Ramos (cell line): Measurements from ENCODE around the gene TIMM29.

ENCODE experiments used
- in situ Hi-C: fragments of 300-500 bp; cut with MboI; formaldehyde crosslinking; loops from one replicate; pipeline ENCODE4 v1.14.3; 2022; ENCODE audit warnings: low sequenced_read_pairs; ENCODE audit not compliant: unreplicated experiment

Gene TIMM29

DNA sequence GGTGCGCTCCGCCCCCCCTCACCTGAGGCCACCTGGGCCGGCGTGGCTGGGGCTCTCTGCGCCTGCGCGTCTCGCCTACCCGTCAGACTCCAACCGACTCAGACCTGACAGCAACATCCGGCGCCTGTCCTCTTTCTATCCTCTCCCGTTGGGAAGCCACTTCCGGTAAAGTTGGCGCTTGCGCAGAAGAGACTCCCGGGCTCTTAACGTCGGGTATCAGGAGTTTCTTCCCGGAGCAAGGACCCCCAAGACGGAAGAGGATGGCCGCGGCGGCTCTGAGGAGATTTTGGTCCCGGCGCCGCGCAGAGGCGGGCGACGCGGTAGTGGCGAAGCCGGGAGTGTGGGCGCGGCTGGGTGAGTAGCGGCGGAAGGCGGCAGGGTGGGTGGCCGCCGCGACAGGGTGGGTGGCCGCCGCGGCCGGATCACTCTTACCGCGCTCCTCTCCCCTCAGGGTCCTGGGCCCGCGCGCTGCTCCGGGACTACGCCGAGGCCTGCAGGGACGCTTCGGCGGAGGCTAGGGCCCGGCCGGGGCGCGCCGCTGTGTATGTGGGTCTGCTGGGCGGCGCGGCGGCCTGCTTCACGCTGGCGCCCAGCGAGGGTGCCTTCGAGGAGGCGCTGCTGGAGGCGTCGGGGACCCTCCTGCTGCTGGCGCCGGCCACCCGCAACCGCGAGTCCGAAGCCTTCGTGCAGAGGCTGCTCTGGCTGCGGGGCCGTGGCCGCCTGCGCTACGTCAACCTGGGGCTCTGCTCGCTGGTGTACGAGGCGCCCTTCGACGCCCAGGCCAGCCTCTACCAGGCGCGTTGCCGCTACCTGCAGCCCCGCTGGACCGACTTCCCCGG, at the start of gene TIMM29, which contains the start of gene YIPF2:
TSS of gene TIMM29 (plus strand) at position 249 of the 839 bp plus-strand sequence. CDS start at position 261, 12 bp downstream.
TSS of gene YIPF2 (minus strand) at position 77 of the 839 bp plus-strand sequence. CDS start 229 bp downstream, outside the sequence.
- in situ Hi-C loops: no loop called here

DNA sequence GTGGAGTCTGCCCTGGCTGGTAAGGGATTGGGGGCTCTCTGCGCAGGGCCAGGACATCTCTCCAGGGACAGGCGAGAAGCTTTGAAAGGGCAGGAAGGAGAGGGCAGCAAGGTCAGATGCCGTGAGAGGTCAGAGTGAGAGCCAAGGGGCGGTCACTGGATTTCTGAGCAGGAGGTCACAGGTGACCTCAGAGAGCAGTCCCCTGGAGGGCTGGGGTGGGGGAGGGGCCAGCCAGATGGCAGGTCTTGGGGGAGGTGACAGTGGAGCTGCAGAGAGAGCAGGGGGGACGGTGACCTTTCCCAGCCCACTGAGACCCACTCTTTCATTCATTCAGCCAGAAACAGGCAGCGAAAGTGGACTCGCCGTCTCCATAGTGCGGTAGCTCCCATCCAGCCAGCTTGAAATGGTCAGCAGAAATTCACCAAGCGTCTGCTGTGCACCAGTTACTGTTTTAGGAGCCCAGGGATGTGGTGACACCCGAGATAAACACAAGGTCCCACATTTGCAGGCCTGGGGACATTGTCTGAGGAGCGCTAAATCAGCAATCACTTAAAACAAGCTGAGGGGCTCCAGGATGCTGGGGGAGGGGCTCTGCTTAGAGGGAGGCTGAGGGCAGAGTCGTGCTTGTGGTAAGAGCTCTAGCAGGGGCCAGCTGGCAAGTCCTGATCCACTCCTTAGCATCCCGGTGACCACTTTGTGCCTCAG, 47.1 kb upstream of the TIMM29 start:
- in situ Hi-C loops: no loop called here

DNA sequence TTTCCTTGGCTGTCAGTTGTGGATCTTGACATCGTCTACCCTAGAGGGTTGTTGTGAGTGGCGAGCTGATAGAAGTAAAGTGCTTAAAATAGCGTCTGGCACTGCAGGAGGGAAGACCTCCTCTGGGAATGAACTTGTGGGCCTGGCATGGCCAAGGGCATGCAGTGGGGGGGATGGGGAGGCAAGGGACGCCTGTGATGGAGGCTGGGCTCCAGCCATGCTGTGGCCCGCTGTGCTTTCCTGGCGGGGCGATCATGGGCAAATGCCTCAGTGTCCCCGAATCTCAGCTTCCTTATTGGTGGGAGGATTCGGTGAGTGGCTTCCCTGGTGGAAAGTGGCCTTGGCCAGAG, 46.5 kb upstream of the TIMM29 start:
- in situ Hi-C loops: no loop called here

DNA sequence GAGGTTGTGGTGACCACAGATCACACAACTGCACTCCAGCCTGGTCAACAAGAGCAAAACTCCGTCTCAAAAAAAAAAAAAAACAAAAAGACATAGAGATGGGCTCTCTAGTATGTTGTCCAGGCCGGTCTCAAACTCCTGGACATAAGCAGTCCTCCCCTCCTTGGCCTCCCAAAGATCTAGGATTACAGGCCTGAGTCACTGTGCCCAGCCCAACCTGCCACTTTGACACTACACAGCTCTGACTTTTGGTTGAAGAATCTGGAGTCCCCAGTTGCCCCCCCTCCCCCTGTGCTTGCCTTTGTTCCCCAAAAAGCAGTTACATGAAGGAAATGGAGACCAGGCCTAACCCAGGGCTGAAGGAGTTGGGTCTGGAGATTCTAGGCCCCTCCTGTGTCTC, 44.3 kb upstream of the TIMM29 start:
- in situ Hi-C loops: no loop called here

DNA sequence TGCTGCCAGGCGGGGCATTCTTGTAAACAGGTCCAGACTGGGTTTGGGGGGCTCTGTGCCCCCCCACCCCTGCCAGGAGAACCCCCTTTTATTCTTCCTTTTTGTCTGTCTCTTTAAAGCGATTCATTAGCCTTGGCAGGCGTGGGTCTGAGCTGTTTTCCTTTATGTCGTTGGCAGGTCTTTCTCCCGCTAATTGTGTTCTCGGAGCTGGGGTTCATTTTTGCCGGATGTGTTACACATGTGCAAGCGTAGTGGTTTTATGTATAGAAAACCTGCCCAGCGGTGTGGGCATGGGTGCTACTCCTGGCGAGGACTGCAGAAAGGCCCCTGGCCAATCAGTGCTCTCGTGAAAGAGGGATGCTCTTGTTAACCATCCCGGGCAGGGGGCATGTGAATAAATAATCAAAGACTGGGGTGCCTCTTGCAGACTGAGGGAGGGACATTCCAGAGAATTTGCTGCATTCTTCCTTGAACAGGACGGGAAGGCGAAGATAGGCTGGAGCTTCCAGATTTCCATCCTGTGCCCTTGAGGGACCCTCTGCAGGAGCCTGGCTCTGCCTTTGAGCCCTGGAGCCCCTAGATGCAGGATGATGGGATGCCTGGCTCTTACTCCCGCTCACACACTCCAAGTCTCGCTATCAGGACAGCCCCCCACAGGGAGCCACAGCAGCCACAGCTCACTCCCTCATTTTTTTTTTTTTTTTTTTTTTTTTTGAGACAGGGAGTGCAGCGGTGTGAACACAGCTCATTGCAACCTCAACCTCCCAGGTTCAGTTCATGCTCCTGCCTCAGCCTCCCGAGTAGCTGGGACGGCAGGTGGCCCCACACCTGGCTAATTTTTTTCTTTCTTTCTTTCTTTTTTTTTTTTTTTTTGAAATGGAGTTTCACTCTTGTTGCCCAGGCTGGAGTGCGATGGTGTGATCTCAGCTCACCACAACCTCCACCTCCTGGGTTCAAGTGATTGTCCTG, 43.1 kb upstream of the TIMM29 start:
- in situ Hi-C loops: no loop called here

DNA sequence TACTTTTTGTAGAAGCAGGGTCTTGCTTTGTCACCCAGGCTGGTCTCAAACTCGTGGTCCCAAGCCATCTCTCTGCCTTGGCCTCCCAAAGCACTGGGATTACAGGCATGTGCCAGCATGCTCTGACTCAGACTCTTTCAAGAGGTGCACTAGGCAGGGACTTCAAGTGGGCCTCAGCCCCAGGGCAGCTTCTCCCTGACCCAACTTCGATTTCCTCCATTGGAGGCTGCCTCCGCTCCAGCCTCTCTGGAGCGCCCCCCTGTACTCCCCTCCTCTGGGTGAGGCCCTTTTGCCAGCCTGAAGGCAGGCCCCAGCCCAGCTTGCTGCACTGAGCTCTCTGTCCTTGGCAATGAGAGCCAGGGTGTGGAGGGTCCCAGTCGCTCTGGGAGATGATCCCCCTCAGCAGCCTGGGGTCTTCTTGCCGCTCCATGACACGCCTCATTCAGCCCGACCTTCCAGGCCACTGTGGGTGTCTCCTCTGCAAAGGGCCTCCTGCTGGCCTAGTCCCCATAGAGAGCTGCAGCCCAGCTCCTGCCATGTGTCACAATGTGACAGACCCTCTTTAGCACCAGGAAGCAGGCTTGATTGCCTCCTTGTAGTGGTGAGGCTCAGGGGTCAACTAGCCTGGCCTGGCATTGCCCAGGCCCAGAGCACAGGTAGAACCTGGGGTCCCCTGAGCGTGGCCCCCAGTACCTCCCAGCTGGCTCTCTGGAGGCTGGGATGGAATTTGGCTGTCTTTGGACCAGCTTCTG, 40.8 kb upstream of the TIMM29 start:
- in situ Hi-C loops: no loop called here

DNA sequence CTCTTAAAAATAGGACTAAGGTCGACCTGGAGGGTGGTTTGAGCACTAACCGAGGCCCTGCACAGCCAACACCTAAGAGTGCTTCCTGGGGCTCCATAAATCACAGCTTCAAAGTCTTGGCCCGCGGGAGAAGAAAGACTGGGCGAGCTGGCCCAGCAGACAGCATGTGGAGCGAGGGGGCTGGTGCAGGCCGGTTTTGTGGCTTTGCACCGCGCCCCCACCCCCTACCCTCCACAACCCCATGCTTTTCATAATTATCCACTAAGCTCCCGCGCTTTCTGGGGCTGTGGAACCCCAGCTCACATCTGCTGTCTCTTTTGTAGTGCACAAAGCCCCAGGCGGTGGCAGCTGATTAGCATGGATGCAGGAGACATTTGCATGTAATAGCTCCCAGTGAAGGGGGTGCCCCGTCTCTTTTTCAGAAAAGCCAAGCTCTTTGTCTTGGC, 40.2 kb upstream of the TIMM29 start:
- in situ Hi-C loops: no loop called here

DNA sequence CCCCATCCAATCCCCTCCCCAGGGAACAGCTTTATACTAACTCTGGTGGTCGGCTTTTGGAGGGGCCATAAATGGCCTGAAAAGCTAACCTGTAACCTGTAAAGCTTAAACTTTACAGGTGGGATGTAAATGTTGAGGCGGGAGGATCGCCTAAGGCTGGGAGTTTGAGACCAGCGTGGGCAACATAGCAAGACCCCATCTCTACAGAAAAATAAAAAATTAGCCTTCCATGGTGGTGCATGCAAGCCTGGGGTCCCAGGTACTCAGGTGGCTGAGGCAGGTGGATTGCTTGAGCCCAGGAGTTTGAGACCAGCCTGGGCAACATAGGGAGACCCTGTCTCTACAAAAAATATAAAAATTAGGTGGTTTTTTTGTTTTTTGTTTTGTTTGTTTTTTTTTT, 38.7 kb upstream of the TIMM29 start:
- in situ Hi-C loops: no loop called here

DNA sequence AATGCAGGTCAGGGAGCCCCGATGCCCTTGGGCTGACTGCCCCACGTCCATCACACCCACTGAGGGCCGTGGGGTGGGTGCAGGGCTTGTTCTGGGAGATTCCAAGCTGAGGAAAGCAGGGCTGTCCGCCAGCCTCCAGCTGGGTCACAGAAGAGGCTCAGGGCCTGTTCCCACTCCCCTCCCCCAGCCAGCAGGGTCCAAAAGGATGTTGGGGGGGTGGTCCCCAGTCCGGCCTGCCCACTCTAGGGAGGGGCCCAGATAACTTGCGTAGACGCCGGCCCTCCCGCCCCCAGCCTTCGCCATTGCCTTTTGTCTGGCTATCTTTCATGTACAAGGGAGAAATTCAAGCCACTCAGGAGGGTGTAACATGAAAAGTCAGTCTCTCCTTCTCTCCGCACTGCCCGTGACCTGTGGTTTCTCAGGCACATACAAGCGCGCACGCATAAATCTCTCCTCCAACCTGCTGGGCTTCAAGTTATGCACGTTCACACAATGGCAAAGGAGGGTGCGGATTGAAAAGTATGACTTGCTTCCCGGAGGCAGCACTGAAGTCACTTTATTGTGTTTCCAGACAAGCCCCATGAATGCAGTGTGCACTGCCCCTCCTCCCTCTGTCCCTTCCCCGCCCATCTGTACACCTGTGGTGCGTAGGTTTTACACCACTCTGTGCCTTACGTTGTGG, 37.1 kb upstream of the TIMM29 start:
- in situ Hi-C loops: no loop called here

DNA sequence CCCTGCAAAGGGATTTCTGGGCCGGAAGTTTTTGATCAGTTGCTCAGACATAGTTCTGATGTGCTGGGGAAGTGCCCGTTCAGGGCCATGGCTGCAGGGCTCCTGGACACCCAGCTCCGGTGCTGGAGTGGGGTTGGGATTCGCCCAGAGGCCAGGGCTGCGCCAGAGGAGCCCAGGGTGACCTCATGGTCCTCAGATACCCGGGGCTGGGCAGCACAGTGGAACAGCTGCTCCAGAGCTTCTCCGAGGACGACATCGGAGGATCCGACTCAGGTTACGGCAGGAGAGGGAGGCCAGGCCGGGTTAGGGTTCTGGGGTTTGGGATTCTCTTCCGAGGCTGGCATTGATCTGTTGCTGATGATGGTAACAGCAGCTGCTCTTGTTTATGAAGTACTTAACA, 36.4 kb upstream of the TIMM29 start:
- in situ Hi-C loops: no loop called here

DNA sequence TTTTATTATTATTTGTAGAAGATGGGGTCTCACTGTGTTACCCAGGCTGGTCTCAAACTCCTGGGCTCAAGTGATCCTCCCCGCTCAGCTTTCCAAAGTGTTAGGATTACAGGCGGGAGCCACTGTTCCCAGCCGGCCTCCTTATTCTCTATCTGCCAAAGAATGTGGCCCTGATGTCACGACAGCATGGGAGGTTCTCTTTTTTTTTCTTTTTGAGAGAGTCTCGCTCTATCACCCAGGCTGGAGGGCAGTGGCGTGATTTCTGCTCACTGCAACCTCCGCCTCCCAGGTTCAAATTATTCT, 33.7 kb upstream of the TIMM29 start:
- in situ Hi-C loops: no loop called here

DNA sequence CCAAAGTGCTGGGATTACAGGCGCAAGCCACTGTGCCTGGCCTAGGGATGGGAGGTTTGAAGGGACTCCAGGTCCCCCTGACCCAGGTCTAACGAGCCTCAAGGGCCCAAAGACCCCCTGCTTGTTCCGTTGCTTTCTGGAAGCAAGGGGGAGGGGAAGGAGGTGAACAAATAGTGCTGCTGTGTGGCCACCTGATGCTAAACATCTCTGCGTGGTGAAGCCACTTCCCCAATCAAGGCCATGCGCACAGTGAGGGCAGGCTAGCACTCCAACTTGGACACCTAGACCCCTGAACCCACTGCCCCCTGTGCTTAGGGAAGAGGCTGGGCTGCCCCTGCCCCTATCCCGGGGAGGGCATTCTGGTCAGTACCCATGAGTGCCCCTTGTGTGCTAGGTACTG, 33.2 kb upstream of the TIMM29 start:
- in situ Hi-C loops: no loop called here

DNA sequence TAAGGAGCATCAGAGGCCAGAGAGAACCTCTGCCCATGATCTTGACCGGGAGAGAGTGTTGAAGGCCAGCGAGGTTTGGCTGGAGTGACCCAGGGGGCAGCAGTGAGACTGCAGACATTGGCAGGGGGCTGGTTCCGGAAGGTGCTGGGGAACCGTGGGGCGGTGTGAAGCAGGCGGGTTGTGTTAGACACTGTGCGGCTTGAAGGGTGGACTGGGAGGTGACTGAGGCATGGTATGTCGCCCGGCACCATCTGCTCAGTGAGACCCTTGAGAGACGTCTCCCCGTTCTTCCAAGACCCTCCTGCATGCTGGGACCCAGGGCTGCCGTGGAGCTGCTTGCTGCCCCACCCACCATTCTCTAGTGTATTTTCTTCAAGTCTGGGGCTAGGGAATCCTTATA, 32.7 kb upstream of the TIMM29 start:
- in situ Hi-C loops: no loop called here

DNA sequence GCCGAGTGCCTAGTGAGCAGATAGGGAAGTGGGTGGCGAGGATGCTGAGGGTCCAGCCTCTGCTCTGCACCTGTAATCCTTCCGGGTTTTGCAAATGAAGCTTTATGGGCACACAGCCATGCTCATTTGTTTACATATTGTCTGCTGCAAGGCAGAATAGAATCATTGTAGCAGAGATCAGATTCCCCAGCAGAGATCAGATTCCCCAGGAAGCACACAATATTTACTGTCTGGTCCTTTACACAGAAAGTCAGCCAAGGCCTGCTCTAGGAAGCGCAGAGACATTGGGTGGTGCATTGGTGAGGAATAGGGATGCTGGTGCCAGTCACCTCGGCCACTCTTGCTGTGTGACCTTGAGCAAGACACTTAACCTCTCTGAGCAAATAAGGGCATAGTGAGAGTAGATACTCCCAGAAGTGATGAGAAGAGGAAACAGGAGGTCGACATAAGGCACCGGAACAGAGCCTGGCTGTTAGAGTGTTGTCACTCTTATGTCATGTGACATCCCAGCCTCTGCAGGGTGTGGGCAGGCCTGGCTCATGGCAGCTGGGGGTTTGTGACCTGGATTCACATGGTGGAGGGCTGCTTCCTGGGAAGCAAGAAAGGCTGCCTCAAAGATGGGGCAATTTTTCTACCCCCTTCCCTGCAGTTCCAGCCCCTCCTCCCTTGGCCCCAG, 31.6 kb upstream of the TIMM29 start:
- in situ Hi-C loops: no loop called here

DNA sequence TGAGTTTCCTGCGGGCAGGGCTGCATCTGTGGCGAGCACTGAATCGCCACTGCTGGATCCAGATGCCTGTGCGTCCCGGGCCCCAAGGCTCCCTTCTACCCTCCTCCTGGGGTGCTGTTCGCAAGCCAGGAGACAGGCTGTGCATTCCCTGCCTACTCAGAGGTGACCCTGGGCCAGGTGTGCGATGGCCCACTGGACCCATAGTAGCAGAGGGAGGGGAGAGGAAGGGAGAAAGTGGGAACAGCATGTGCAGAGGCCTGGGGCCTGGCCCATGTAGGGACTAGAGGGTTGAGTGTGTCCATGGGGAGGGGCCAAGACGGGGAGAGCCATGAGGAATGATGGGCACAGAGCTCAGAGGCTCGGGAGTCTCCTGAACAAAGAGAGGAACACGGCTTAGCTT, 30.0 kb upstream of the TIMM29 start:
- in situ Hi-C loops: no loop called here

DNA sequence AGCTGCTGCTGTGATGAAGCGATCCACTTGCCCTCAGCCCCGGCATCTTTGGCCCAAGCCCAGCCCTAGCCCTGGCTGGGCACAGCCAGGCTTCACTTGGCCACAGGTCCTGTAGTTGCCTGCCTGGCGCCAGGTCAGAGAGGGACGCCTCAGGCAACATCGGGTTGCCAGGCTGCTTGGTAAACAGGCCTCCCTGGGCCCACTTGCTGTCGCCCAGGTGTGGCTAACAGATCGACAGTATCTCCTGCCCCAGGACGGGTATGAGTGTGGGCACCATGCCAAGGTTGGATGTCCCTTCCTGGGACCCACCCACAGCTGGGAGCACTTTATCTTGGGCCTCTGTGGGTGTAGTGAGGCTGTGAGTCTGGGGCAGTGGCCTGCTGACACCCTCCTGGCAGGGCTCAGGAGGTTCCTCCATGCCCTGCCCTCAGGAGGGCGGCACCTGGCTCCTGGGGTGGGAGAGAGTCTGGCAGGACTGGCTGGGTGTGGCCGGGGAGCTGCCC, 29.4 kb upstream of the TIMM29 start:
- in situ Hi-C loops: no loop called here

DNA sequence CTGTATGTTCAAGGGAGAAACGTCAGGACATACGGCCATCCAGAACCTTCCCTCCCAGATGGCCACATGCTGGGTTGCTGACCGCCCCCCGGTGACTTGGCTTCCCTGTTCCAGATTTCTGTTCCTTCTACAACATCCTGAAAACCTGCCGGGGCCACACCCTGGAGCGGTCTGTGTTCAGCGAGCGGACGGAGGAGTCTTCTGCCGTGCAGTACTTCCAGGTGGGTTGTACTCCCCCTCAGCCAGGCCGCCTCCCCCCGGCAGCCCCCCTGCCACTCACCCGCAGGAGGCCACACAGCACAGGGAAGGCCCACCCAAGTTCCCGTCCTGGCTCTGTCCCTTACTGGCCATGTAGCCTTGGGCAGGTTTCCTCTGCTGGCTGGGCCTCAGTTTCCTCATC, 20.7 kb upstream of the TIMM29 start:
- in situ Hi-C loops: no loop called here

DNA sequence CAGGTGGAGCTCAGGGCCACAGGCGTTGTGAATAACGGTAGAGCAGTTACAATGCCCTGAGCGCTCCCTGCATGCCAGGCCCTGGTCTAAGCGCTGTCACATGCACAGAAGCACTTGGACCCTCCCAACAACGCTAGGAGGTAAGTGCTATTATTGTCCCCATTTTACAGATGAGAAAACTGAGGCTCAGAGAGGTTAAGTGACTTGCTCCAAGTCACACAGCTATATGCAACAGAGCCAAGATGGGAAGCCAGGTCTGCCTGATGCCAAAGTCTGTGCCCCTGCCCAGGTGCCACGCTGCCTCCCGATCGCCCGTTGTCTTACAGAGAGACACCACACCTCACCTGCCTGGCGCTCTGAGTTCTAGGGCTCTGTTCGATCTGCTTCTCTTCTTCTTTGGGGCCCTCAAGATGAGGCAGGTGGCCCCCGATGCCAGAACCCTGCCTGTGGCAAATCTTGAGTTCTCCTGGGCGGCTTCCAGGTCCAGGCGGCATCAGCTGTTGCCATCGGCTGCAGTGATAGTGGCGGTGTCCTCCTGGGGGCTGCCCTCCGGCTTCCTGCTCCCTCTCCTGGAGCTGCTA, 20.1 kb upstream of the TIMM29 start:
- in situ Hi-C loops: no loop called here
